ENCODE data around the gene ATP6V0A4. TPM values are rescaled to one million over a fixed set of nuclear protein-coding genes. Genes with fewer than 3 reads are reported as not detected.

Gene ATP6V0A4
- total and polyA plus RNA-seq, 2 donors (not counting 1 experiment from before 2014, with no cell fraction given), result not detected

DNA sequence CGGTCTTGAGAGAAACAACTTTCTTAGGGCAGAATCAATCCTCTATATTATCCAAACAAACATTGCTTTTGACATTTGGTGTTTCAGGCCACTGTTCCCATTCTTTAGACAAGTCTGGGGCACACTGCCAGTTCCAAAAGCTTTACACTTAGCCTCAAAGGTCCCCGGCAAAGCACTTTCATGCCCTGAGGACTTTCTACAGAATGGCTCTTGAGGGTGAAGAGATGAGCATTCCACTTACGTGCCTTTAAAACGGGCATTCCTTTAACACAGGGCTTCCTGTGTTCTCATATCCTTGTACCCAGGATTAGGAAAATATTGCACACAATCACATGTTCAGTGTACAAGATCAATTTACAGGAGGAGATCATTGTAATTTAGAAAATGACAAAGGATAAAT is 13.3 kb downstream of the ATP6V0A4 start:
- no peak overlapping the region for H3K27ac Mint-ChIP-seq

DNA sequence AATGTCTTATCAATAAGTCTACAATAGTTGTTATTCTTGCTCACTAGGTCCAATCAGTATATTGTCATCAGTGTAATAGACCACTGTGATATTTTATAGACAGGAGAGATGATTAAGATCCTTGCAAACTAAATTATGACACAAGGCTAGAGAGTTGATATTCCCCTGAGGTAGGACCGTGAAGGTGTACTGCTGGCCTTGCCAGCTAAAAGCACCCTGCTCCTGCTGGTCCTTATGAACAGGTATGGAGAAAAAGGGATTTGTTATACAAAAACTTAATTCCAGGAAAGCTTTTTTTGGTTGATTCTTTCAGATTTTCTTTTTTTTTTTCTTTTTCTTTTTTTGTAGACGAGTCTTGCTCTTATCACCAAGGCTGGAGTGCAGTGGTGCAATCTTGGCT is 17.0 kb downstream of the ATP6V0A4 start:
- WGBS (ENCODE audit: insufficient coverage), result 100% methylated on average over 1 of the region's 2 CpGs
- ChIA-PET POLR2A (no interaction called here), CTCF (no interaction called here)
- Mint-ChIP-seq H3K4me1 (no peaks in the 10 kb centered on the region), H3K9me3 (ENCODE audit: insufficient read depth) (no peaks in the 10 kb centered on the region), H3K27ac (no peak overlapping the region), H3K4me3 (no peak overlapping the region), H3K27me3 (peaks cover 2% of the 10 kb centered on the region)
- Histone ChIP-seq H3K4me1 (ENCODE audit: control insufficient read depth in 2 of 2, insufficient read depth in 2 of 2, low read length in 2 of 2) (no peaks in the 10 kb centered on the region), H3K9me3 (ENCODE audit: control extremely low read depth in 1 of 3, control insufficient read depth in 2 of 3, insufficient read depth in 1 of 3, low read length in 2 of 3) (no peaks in the 10 kb centered on the region), H4K20me1 (ENCODE audit: control insufficient read depth, insufficient read depth, low read length, poor library complexity, severe bottlenecking) (no peaks in the 10 kb centered on the region), H3K4me3 (ENCODE audit: control extremely low read depth in 1 of 5, extremely low read depth in 1 of 5, insufficient read depth in 1 of 5, low read depth in 2 of 5, low read length in 4 of 5) (no peak overlapping the region), H3K79me2 (ENCODE audit: control insufficient read depth, insufficient read depth, low read length) (no peaks in the 10 kb centered on the region), H3K9ac (ENCODE audit: low read length) (no peak overlapping the region), H2AFZ (ENCODE audit: insufficient read depth, low read depth, low read length, poor library complexity, severe bottlenecking) (no peak overlapping the region), H3K27ac (ENCODE audit: low read length in 2 of 2) (no peak overlapping the region), H3K36me3 (replicated peaks in 1 of 2; ENCODE audit: control extremely low read depth in 1 of 2, control insufficient read depth in 1 of 2, extremely low read depth in 1 of 2, insufficient read depth in 2 of 2, low read length in 1 of 2) (no peaks in the 10 kb centered on the region), H3K4me2 (replicated peaks; ENCODE audit: low read depth, low read length, poor library complexity, severe bottlenecking) (no peak overlapping the region), H3K27me3 (replicated peaks in 1 of 4; ENCODE audit: control extremely low read depth in 1 of 4, control insufficient read depth in 3 of 4, insufficient read depth in 4 of 4, low read length in 3 of 4) (no peaks in the 10 kb centered on the region)
- ATAC-seq (ENCODE audit: low read depth) (no peak), DNase-seq (no peak)
- TF ChIP-seq, protein P1, sequence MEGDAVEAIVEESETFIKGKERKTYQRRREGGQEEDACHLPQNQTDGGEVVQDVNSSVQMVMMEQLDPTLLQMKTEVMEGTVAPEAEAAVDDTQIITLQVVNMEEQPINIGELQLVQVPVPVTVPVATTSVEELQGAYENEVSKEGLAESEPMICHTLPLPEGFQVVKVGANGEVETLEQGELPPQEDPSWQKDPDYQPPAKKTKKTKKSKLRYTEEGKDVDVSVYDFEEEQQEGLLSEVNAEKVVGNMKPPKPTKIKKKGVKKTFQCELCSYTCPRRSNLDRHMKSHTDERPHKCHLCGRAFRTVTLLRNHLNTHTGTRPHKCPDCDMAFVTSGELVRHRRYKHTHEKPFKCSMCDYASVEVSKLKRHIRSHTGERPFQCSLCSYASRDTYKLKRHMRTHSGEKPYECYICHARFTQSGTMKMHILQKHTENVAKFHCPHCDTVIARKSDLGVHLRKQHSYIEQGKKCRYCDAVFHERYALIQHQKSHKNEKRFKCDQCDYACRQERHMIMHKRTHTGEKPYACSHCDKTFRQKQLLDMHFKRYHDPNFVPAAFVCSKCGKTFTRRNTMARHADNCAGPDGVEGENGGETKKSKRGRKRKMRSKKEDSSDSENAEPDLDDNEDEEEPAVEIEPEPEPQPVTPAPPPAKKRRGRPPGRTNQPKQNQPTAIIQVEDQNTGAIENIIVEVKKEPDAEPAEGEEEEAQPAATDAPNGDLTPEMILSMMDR (IDR thresholded peaks at IDR 0.05), result no peak
- TF ChIP-seq EZH2 (IDR thresholded peaks at IDR 0.05; ENCODE audit: borderline replicate concordance, insufficient read depth, low read depth, low read length, poor library complexity, severe bottlenecking), result no peak
- intact Hi-C loops (cut with micrococcal nuclease), result no loop called here

More for the DNA sequence above, 13.3 kb downstream of the ATP6V0A4 start:
- no peak for TF ChIP-seq EZH2 (IDR thresholded peaks at IDR 0.05; ENCODE audit: borderline replicate concordance, insufficient read depth, low read depth, low read length, poor library complexity, severe bottlenecking)
- TF ChIP-seq, protein P1 (IDR thresholded peaks at IDR 0.05), result no peak
- peaks cover 0 to 6% (median 2%) of the 10 kb centered on the region in 3 donors for H3K9me3 ChIP-seq (ENCODE audit: control extremely low read depth in 1 of 3, control insufficient read depth in 2 of 3, insufficient read depth in 1 of 3, low read length in 2 of 3)
- no peaks in the 10 kb centered on the region for H3K36me3 ChIP-seq (replicated peaks in 1 of 2; ENCODE audit: control extremely low read depth in 1 of 2, control insufficient read depth in 1 of 2, extremely low read depth in 1 of 2, insufficient read depth in 2 of 2, low read length in 1 of 2)
- H3K4me3 ChIP-seq (ENCODE audit: control extremely low read depth in 1 of 5, extremely low read depth in 1 of 5, insufficient read depth in 1 of 5, low read depth in 2 of 5, low read length in 4 of 5), result no peak overlapping the region
- Mint-ChIP-seq H3K4me1 (no peaks in the 10 kb centered on the region), H3K4me3 (no peak overlapping the region), H3K9me3 (ENCODE audit: insufficient read depth) (peaks cover 4% of the 10 kb centered on the region), H3K27me3 (peaks cover 3% of the 10 kb centered on the region)
- POLR2A ChIA-PET, result no interaction called here
- H3K79me2 ChIP-seq (ENCODE audit: control insufficient read depth, insufficient read depth, low read length), result no peaks in the 10 kb centered on the region
- no peak overlapping the region for H3K27ac ChIP-seq (ENCODE audit: low read length in 2 of 2)
- DNase-seq, result no peak
- H3K9ac ChIP-seq (ENCODE audit: low read length), result no peak overlapping the region
- no peaks in the 10 kb centered on the region for H3K4me1 ChIP-seq (ENCODE audit: control insufficient read depth in 2 of 2, insufficient read depth in 2 of 2, low read length in 2 of 2)
- intact Hi-C loops (cut with micrococcal nuclease), result no loop called here
- no peak overlapping the region for H2AFZ ChIP-seq (ENCODE audit: insufficient read depth, low read depth, low read length, poor library complexity, severe bottlenecking)
- no peak overlapping the region for H3K4me2 ChIP-seq (replicated peaks; ENCODE audit: low read depth, low read length, poor library complexity, severe bottlenecking)
- H3K27me3 ChIP-seq (replicated peaks in 1 of 4; ENCODE audit: control extremely low read depth in 1 of 4, control insufficient read depth in 3 of 4, insufficient read depth in 4 of 4, low read length in 3 of 4), result no peaks in the 10 kb centered on the region
- WGBS (ENCODE audit: insufficient coverage), result 42% methylated on average over 2 of the region's 4 CpGs
- CTCF ChIA-PET, result no interaction called here
- no peak for ATAC-seq (ENCODE audit: low read depth)
- H4K20me1 ChIP-seq (ENCODE audit: control insufficient read depth, insufficient read depth, low read length, poor library complexity, severe bottlenecking), result no peaks in the 10 kb centered on the region

Measured in B cell (primary cell).